ENCODE measurements around the gene PPP1R13B.

DNA sequence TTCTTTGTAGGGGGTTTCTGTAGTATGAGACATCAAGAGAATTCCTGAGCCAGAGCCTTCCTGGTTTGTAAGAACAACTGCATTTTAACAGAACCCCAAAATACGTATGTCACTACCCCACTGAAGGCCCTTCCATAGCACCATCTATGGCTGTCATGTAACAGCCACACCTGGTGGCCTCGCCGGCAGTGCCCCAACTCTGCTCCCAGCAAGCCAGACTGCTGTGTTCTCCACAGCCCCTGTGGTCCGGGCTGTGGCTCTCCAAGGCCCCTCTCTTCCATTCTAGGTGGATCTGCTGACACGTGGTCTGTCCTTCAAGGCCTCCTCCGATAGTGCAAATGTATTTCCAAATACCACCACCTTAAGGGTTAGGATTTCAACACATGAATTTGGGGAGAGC lies 9.9 kb upstream of the PPP1R13B start:
- no peak for TF ChIP-seq POLR2AphosphoS5 (IDR thresholded peaks at IDR 0.05; ENCODE audit: low read depth, low read length)
- no peak for TF ChIP-seq CTCF (IDR thresholded peaks at IDR 0.05 in 2 of 3, conservative IDR thresholded peaks at IDR 0.05 in 1 of 3; ENCODE audit: borderline replicate concordance in 1 of 3, insufficient read depth in 1 of 3, low read depth in 2 of 3, low read length in 2 of 3)
- TF ChIP-seq, protein P1, sequence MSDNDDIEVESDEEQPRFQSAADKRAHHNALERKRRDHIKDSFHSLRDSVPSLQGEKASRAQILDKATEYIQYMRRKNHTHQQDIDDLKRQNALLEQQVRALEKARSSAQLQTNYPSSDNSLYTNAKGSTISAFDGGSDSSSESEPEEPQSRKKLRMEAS (IDR thresholded peaks at IDR 0.05): no peak
- no peak for TF ChIP-seq SP1 (IDR thresholded peaks at IDR 0.05; ENCODE audit: low read depth)
- TF ChIP-seq, protein P2, sequence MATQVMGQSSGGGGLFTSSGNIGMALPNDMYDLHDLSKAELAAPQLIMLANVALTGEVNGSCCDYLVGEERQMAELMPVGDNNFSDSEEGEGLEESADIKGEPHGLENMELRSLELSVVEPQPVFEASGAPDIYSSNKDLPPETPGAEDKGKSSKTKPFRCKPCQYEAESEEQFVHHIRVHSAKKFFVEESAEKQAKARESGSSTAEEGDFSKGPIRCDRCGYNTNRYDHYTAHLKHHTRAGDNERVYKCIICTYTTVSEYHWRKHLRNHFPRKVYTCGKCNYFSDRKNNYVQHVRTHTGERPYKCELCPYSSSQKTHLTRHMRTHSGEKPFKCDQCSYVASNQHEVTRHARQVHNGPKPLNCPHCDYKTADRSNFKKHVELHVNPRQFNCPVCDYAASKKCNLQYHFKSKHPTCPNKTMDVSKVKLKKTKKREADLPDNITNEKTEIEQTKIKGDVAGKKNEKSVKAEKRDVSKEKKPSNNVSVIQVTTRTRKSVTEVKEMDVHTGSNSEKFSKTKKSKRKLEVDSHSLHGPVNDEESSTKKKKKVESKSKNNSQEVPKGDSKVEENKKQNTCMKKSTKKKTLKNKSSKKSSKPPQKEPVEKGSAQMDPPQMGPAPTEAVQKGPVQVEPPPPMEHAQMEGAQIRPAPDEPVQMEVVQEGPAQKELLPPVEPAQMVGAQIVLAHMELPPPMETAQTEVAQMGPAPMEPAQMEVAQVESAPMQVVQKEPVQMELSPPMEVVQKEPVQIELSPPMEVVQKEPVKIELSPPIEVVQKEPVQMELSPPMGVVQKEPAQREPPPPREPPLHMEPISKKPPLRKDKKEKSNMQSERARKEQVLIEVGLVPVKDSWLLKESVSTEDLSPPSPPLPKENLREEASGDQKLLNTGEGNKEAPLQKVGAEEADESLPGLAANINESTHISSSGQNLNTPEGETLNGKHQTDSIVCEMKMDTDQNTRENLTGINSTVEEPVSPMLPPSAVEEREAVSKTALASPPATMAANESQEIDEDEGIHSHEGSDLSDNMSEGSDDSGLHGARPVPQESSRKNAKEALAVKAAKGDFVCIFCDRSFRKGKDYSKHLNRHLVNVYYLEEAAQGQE (IDR thresholded peaks at IDR 0.05; ENCODE audit: low read depth): no peak
- TF ChIP-seq ATF3 (IDR thresholded peaks at IDR 0.05): no peak
- TF ChIP-seq POLR2A (IDR thresholded peaks at IDR 0.05; ENCODE audit: borderline replicate concordance, extremely low read depth, insufficient read depth, insufficient read length): no peak
- TF ChIP-seq JUND (IDR thresholded peaks at IDR 0.05): no peak
- TF ChIP-seq EZH2 (IDR thresholded peaks at IDR 0.05): no peak
- TF ChIP-seq YY1 (IDR thresholded peaks at IDR 0.05; ENCODE audit: extremely low read depth, insufficient replicate concordance, low read depth, low read length): no peak
- no peak for TF ChIP-seq EZH2phosphoT487 (IDR thresholded peaks at IDR 0.05; ENCODE audit: borderline replicate concordance)
- TF ChIP-seq CEBPB (IDR thresholded peaks at IDR 0.05; ENCODE audit: low read depth): no peak
- no peak for TF ChIP-seq EGR1 (IDR thresholded peaks at IDR 0.05; ENCODE audit: low read depth)
- TF ChIP-seq, protein P3, sequence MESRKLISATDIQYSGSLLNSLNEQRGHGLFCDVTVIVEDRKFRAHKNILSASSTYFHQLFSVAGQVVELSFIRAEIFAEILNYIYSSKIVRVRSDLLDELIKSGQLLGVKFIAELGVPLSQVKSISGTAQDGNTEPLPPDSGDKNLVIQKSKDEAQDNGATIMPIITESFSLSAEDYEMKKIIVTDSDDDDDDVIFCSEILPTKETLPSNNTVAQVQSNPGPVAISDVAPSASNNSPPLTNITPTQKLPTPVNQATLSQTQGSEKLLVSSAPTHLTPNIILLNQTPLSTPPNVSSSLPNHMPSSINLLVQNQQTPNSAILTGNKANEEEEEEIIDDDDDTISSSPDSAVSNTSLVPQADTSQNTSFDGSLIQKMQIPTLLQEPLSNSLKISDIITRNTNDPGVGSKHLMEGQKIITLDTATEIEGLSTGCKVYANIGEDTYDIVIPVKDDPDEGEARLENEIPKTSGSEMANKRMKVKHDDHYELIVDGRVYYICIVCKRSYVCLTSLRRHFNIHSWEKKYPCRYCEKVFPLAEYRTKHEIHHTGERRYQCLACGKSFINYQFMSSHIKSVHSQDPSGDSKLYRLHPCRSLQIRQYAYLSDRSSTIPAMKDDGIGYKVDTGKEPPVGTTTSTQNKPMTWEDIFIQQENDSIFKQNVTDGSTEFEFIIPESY (IDR thresholded peaks at IDR 0.05; ENCODE audit: extremely low read depth, insufficient replicate concordance, low read length): no peak
